DMS153 treated with DMSO at 0.1 percent for 48 hours (cell line): ENCODE data around the gene CNDP1.
"Not testable (repeated sequence)": the region's sequence is repeated elsewhere in the genome, so short reads cannot be mapped to it uniquely, and the experiment has no call there.

Experiments used
- DNase-seq: peaks from one replicate; lab custom pipeline; 2025; ENCODE audit not compliant: unreplicated experiment; lab: John Stamatoyannopoulos, UW

Gene CNDP1

GRCh38 chr18:74534150-74534969 lies at the start of gene CNDP1:
CNDP1 (plus strand) TSS chr18:74534500; CDS start chr18:74534668, 168 bp downstream.
- DNase-seq = no peak

- no peak for DNase-seq
Measured at GRCh38 chr18:74486119-74486849, 48.0 kb upstream of the CNDP1 start.

- no peak for DNase-seq
Measured at GRCh38 chr18:74488354-74488753, 45.9 kb upstream of the CNDP1 start.

DNA sequence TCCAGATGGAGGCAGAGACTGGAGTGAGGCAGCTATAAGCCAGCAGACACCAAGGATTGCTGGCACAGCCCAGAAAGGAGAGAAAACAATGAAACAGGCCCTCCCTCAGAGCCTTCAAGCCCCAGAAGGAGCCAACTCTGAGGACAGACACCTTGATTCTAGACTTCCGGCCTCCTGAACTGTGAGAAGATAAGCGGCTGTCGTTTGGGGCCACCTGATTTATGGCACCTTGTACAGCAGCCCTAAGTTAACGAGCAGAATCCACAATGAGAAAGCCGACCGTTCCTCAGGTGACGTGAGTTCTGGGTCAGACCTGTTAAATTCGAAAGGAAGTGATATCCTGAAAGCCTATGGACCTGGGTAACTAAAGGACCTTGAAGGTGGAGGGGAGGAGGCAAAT lies 45.4 kb upstream of the CNDP1 start:
- DNase-seq = no peak

GRCh38 chr18:74489676-74490075 lies 44.6 kb upstream of the CNDP1 start:
- DNase-seq = no peak

DNA sequence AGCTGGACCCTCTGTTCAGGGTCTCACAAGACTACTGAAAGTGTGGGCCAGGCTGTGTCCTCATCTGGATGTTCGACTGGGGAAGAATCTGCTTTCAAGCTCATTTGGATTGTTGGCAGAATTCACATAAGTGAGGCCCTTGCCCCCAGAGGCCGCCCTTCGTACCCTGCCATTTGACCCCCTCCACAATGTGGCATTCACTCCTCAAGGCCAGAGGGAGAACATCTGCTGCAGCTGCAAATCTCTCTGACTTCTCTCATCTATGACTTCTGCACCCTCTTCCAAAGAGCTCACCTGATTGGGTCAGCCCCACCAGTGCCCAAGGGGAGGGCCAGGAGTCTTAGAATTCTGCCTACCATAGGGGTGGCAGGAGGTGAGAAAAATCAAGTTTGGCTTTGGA lies 42.0 kb upstream of the CNDP1 start:
- no peak for DNase-seq

DNA sequence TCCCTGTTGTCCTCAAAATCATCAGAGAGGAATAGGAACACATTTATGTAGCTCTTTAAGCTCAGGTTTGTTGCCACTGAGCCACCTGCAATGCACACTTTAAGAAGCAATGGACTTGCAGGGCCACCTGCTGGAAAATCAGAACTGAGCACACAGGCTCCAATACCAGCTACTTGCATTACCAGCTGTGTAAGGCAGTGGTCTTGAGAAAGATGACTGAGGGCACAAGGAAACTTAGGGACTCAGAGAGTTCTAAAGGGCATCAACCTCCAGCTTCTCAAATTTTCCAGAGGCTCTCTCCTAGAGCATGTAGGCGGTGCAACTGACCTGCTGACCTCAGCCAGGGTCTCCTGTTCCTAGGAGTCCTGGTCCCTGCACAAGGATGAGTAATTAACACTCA lies 40.6 kb upstream of the CNDP1 start:
- DNase-seq = peak; percentile 50

- DNase-seq = no peak
Measured at GRCh38 chr18:74494514-74494913, 39.8 kb upstream of the CNDP1 start.

DNA sequence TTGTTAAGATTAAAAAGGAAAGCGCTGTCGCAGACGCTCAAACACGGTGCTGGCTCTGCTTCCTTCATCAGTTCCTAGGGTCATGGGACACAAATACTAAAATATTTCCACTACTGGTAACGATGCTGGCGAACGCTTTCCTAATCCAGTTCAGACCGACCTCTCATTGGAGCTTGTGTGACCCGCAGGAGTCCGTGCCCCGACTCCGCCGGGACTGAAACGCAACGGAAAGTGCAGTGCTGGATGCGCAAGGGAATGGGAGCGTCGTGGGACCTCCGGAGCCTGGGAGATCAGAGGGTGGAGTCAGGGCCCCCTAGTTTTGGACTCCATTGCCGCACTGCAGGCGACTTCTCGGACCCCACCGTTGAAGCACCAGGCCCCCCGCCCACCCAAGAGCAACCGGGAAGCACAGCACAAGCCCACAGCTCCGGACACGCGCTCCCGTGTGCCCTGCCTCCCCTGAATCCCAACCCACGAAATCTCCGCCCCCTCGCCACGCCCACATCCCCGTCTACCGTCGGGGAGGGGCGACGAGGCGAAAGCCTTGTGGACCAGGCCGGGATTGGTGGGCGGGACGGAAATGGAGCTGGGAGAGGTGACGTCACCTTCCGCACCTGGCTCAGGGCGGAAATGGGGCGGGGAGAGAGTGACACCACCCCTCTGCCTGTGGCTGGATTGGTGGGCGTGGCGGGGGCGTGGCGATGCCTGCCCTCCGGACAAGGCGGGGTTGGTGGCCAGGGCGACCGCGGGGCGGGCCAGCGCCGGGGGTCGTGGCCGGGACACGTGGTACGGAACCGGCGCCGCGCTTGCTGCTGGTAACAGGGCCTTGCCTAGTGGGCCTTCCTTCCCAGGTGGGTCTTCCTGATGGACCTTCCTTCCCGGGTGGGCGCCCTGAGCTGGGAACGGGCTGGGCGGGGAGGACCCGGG lies 38.5 kb upstream of the CNDP1 start, which contains the start of gene CNDP2:
Gene CNDP2 (plus strand): TSS at position 783 of the 927 bp plus-strand sequence. CDS start 3,611 bp downstream, outside the sequence.
- peak; percentile 94 for DNase-seq

DNA sequence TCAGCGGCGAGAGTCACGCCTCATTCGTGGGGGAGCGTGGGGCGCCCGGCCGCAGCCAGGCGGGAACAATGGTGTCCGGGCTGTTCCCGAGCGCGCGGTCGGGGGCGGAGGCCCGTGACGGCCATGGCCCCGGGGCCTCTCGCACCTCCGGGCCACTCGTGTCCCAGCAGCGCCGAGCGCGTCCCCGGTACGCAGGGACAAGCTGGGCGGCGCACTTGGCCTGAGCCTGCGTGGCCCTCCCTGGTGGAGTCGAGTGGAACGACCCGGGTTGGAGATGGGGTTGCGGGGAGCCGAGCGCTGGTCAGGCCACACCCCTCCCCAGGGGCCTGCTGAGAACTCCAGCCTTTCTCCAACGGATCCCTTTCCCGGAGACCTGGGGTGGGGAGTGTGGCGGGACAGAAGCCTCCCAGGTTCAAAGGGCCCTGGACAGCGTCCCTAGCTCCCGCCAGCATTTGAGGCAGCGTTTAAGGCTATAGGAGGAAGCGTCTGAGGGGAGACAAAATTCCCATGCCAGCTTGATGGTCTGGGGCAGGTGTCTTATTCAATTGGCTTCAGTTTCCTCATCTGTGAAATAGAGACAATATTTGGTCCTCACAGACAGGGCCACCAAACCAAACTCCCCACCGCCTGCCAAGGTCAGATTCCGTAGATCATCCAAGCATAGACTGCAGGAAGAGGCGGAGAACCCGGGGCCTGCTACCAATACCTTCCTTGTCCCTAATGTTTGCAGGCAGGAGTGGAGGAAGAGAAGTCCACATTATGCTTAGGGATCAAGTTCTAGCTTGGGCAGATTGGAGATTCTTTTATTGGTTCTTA lies 37.6 kb upstream of the CNDP1 start:
- no peak for DNase-seq

DNA sequence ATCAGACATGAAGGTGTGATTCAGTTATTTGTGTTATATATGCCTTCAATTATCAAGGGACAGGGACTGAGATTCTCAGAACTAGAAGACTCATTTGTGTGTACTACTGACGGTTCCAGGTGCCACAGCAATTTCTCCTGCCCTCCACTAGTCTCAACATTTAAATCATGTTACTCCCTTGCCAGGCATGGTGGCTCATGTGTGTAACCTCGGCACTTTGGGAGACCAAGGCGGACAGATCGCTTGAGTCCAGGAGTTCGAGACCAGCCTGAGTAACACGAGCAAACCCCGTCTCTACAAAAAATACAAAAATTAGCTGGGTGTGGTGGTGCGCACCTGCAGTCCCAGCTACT lies 37.0 kb upstream of the CNDP1 start:
- no peak for DNase-seq

DNA sequence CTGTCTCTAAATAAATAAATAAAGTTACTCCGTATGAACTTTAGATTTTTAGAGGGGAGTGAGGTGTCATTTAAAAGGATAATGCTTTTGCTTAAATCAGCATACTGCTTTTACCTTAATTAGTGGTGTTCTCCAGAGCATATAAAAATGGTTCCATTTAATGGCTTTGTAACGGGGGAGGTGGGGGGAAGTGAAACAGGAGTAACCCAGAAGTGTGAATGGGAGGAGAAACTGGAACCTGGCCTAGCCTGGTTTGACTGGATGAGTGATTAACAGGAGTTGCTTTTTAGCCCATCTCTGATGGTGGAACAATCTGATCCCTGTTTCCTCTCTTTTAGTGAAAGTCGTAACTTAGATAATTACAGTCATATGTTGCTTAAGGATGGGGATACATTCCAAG lies 36.5 kb upstream of the CNDP1 start:
- no peak for DNase-seq

GRCh38 chr18:74498712-74499627 lies 35.3 kb upstream of the CNDP1 start:
- no peak for DNase-seq

DNA sequence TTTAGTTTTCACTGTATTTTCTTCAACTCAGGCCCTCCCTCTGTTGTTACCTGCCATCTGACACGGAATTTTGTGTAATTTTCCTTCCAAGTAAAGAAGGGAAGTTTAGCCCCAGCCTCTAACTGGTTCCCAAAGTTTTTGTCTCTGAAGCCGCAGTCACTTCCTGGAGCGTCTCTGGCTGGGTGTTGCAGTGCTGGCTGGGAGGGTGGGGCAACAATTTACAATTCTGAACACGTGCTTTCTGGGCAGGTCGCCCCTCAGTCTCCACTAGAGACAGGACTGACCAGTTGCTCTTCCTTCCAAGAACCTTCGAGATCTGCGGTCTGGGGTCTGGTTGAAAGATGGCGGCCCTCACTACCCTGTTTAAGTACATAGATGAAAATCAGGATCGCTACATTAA lies 34.7 kb upstream of the CNDP1 start:
- no peak for DNase-seq

- DNase-seq = no peak
Measured at GRCh38 chr18:74500372-74500771, 33.9 kb upstream of the CNDP1 start.

- not testable (repeated sequence) for DNase-seq
Measured at GRCh38 chr18:74500774-74501173, 33.5 kb upstream of the CNDP1 start.

DNA sequence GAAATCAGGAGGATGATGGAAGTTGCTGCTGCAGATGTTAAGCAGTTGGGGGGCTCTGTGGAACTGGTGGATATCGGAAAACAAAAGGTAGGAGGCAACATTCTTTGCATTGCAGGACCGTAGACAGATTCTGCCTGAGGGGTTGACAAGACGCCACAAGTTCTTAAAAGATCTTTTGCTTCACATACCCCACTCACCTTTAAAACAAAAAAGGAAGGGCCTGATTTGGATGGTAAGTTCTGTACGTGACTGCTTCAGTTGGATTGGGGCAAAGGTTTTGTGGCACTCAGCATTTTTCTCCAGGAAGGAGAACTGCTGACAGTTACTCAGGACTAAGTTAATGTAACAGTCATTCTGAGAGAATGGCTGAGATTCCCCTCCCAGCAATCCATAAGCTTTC lies 32.9 kb upstream of the CNDP1 start:
- DNase-seq = no peak

DNA sequence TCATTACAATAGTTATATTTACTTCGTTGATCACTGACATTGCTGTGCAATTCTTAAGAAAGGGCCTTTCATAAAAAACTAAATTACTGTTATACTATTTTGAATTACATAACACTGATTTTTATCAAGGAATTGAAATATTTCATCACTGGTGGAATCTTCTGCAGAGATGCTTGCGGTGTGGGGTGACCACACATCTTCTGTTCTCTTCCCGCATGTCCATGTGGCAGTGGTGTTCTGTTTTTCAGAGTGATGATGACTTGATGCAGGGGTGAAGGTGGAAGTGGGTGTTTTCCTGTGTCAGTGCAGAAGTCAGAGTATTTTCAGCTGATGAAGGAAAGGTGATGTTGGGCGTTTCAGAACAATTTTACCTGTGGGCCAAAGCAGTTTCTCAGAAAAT lies 31.2 kb upstream of the CNDP1 start:
- DNase-seq = no peak

DNA sequence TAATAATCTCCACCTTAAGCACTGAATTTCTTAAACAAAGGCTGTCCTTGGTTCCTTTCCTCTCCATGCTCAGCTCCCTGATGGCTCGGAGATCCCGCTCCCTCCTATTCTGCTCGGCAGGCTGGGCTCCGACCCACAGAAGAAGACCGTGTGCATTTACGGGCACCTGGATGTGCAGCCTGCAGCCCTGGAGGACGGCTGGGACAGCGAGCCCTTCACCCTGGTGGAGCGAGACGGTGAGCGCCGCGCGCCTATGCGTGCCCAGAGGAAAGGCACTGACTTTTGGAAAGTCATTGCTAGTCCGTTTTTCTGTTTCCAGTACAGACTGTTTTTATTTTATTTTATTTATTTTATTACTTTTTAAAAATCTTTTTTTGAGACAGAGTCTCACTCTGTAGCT lies 28.5 kb upstream of the CNDP1 start:
- no peak for DNase-seq
